ENCODE results near the gene ATRIP.
A peak's percentile ranks its signal among the peaks of the same experiment; 100 is the strongest.

- no peak for TF ChIP-seq CTCF (conservative IDR thresholded peaks at IDR 0.05; ENCODE audit: low read depth, low read length)
- no peak for TF ChIP-seq MXI1 (IDR thresholded peaks at IDR 0.05; ENCODE audit: borderline replicate concordance, low read depth, low read length)
- TF ChIP-seq POLR2A (IDR thresholded peaks at IDR 0.05; ENCODE audit: low read depth, low read length) = no peak
- TF ChIP-seq RAD21 (IDR thresholded peaks at IDR 0.05; ENCODE audit: low read length) = no peak
- TF ChIP-seq RCOR1 (IDR thresholded peaks at IDR 0.05; ENCODE audit: insufficient replicate concordance, low read length) = no peak
- TF ChIP-seq USF2 (IDR thresholded peaks at IDR 0.05; ENCODE audit: low read depth, low read length) = peak; percentile 61
- TF ChIP-seq BHLHE40 (IDR thresholded peaks at IDR 0.05; ENCODE audit: low read depth, low read length) = no peak
- no peak for TF ChIP-seq ELK1 (IDR thresholded peaks at IDR 0.05; ENCODE audit: borderline replicate concordance, low read depth, low read length)
- no peak for TF ChIP-seq MAZ (IDR thresholded peaks at IDR 0.05; ENCODE audit: borderline replicate concordance, low read depth, low read length)
- no peak for TF ChIP-seq FOS (IDR thresholded peaks at IDR 0.05; ENCODE audit: low read depth, low read length)
Observed at GRCh38 chr3:48434591-48435222, 11.8 kb upstream of the ATRIP start.

Measured in IMR-90 (cell line).